LNCaP clone FGC (cell line): ENCODE results near the gene SETMAR.

Experiments used
- DNase-seq: peaks from one replicate; pipeline ENCODE4 v3.0.0-alpha.2; 2011; ENCODE audit warnings: low read depth
- H3K4me3 ChIP-seq: 2 replicates; pipeline ENCODE4 v1.5.1; 2011; ENCODE audit warnings: mild to moderate bottlenecking, low read depth, low read length, control low read depth
- CTCF ChIP-seq: IDR thresholded peaks from 2 replicates; pipeline ENCODE4 v1.5.1; 2012; ENCODE audit warnings: mild to moderate bottlenecking; ENCODE audit not compliant: control insufficient read depth, insufficient read depth; ENCODE audit errors: extremely low read depth

Gene SETMAR

GRCh38 chr3:4356546-4357410 is 53.6 kb downstream of the SETMAR start:
- H3K4me3 ChIP-seq: no peak overlapping the region
- no peak for DNase-seq
- no peak for TF ChIP-seq CTCF

GRCh38 chr3:4358273-4358672 is 55.1 kb downstream of the SETMAR start:
- no peak overlapping the region for H3K4me3 ChIP-seq
- no peak for DNase-seq
- TF ChIP-seq CTCF: no peak

- no peak overlapping the region for H3K4me3 ChIP-seq
- TF ChIP-seq CTCF: no peak
- no peak for DNase-seq
These were observed 56.8 kb downstream of the SETMAR start for GRCh38 chr3:4359805-4360502.

GRCh38 chr3:4360817-4361216 is 57.6 kb downstream of the SETMAR start:
- TF ChIP-seq CTCF: no peak
- no peak overlapping the region for H3K4me3 ChIP-seq
- DNase-seq: no peak

GRCh38 chr3:4362523-4362922 is 59.4 kb downstream of the SETMAR start:
- no peak for DNase-seq
- H3K4me3 ChIP-seq: no peak overlapping the region
- TF ChIP-seq CTCF: no peak
